Measurements from ENCODE around the gene CYP4V2.
A peak's percentile ranks its signal among the peaks of the same experiment; 100 is the strongest.

CYP4V2 gene

DNA sequence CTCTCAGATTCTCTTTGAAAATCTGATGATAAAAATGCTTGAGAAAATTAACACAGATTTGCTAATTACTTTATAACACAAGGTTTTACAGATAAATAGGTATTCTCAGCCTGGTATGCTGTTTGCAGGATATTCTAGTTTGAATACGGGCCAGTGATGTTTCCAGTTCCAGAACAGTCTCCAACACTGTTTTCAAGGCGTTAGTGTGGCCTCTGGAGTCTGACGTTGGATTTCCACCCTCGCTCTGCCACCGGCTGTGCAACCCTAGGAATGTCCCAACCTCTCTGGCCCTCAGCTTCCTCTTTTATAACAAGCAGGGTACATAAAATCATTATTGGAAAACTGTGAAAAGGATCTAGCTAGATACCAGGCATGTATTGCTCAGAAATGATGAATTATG lies 23.8 kb upstream of the CYP4V2 start:
- no peak overlapping the region for H3K4me3 Mint-ChIP-seq
- H3K36me3 Mint-ChIP-seq (ENCODE audit: low read depth): no peaks in the 10 kb centered on the region
- no peak for DNase-seq (ENCODE audit: low spot score)
- no peaks in the 10 kb centered on the region for H3K27me3 Mint-ChIP-seq (ENCODE audit: low read depth)
- H3K4me1 Mint-ChIP-seq (ENCODE audit: low read depth): peaks cover 7% of the 10 kb centered on the region
- H3K9me3 Mint-ChIP-seq: no peaks in the 10 kb centered on the region
- no peak overlapping the region for H3K27ac Mint-ChIP-seq

DNA sequence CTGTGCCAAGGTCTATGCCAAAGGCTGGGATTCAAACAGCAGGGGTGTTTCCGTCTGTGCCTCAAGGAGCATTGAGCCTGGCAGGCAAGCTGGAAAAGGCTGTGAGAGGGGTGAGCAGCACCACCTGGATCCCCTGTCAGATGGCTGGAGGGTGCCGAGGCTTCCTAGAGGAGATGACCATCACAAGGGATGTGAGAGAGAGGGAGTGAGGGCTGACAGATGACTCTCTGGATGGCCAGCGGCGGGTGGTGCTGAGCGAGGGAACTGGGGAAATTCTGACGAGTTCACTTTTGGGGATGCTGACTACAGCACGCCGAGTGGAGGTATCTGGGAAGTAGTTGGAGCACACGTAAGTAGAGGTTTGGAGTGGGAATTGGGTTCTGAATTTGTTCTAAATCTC lies 22.6 kb upstream of the CYP4V2 start:
- no peaks in the 10 kb centered on the region for H3K27me3 Mint-ChIP-seq (ENCODE audit: low read depth)
- no peaks in the 10 kb centered on the region for H3K36me3 Mint-ChIP-seq (ENCODE audit: low read depth)
- no peak overlapping the region for H3K27ac Mint-ChIP-seq
- peaks cover 7% of the 10 kb centered on the region for H3K4me1 Mint-ChIP-seq (ENCODE audit: low read depth)
- H3K4me3 Mint-ChIP-seq: no peak overlapping the region
- no peaks in the 10 kb centered on the region for H3K9me3 Mint-ChIP-seq
- DNase-seq (ENCODE audit: low spot score): no peak

DNA sequence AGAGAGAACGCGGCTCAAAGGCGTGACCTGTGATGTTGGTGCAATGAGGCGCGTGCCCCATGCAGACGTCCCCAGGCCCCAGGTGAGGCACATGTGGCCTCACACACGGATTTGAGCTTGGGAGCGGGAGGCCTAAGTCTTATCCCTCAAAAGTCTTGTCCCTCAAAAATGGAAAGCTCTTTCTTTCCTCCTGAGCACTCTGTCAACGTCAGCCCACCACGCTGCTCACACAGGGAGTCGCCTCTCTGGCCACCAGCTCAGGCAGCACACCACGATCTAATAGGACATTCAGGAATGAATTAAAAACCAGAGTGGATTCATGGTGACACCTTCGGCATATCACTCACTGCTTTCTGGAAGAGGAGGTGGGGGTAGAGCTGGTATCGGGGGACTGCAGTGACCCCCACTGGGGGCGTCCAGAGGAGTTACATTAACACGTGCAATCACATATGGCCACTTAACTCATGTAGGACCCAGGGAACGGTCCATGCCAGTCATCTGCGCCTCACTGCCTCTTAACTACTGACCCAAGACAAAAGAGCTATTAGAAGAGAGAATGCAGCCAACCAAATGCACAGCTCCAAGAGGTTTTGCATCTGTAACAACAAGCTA lies 21.9 kb upstream of the CYP4V2 start:
- no peaks in the 10 kb centered on the region for H3K9me3 Mint-ChIP-seq
- no peak overlapping the region for H3K27ac Mint-ChIP-seq
- no peak overlapping the region for H3K4me3 Mint-ChIP-seq
- H3K27me3 Mint-ChIP-seq (ENCODE audit: low read depth): peaks cover 2% of the 10 kb centered on the region
- DNase-seq (ENCODE audit: low spot score): no peak
- peaks cover 7% of the 10 kb centered on the region for H3K4me1 Mint-ChIP-seq (ENCODE audit: low read depth)
- H3K36me3 Mint-ChIP-seq (ENCODE audit: low read depth): no peaks in the 10 kb centered on the region

DNA sequence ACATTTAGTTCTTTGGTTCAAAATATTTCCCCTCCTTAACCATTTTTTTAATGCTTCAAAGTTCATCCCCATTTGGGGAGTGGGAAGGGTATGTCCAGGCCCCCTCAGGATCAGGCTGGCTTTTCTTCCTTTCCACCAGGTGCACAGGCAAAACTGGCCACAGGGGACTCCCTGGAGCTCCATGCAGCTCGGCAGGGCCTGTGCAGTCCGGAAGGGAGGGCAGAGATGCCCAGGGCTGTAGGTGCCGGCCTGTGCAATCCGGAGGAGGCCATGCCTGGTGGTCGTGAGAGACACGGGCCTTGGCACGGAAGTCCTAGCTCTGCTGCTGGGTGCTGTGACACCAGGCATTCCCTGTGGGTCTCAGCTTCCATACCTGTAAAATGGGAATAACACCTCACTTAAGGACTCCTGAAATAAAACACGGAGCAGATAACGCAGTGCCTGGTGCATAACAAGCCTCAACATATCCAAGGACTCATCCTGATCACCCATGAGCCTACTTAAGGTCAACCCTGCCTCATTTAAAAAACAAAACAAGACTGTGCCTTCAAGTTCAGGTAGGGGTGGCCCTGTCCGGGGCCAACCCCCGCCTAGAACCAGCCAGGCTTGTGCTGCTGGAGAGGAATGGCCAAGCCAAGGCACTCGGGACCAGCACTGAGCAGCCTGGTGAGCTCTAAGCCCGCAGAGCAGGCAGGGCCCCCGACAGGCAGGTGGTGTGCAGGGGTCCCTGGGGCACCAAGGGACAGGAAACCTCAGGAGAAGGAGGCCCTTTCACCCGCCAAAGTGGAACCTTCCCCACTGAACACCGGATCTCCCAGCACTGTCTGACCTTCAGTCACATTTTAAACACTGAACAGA lies 21.2 kb upstream of the CYP4V2 start:
- Mint-ChIP-seq H3K4me3 (no peak overlapping the region), H3K4me1 (ENCODE audit: low read depth) (peaks cover 7% of the 10 kb centered on the region), H3K27ac (no peak overlapping the region), H3K9me3 (no peaks in the 10 kb centered on the region), H3K27me3 (ENCODE audit: low read depth) (peaks cover 2% of the 10 kb centered on the region), H3K36me3 (ENCODE audit: low read depth) (no peaks in the 10 kb centered on the region)
- no peak for DNase-seq (ENCODE audit: low spot score)

DNA sequence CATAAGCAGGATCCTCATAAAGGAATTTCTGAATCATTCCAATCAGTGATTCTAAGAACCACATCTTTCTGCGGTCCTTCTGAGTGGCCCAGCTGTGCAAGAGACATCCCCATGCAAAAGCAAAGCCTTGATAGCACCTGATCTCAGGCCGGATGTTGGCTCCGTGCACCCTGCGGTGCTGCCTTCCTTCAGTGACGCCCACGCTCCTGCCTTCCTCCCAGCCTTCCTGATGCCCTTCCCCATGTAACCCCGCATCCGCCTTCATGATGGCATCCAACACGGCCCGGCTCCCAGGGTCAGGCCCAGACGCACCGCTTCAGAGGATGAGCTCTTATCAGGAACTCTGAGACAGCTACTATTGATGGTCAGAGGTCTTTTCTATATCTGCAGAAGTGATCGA lies 20.4 kb upstream of the CYP4V2 start:
- Mint-ChIP-seq H3K27ac (no peak overlapping the region), H3K9me3 (no peaks in the 10 kb centered on the region), H3K36me3 (ENCODE audit: low read depth) (no peaks in the 10 kb centered on the region), H3K4me1 (ENCODE audit: low read depth) (peaks cover 7% of the 10 kb centered on the region), H3K4me3 (no peak overlapping the region), H3K27me3 (ENCODE audit: low read depth) (peaks cover 5% of the 10 kb centered on the region)
- DNase-seq (ENCODE audit: low spot score): no peak

DNA sequence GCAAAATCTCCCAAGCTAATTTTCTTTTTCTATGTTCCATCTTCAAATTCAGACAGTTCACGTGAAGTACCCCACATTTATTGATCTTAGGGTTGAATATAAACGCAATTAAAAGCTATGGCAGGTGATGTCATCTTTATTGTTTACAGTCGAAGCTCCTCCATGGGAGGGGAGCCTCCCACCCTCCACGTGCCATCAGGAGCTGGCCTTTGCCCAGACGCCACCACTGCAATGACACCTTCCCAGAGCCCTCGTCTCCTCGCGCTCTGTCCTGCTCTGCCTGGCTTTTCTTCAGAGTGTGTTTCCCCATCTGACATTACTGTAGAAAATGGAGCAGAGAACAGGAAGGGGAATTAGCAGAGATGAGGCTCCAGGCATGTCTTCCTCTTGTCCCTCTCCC lies 18.8 kb upstream of the CYP4V2 start:
- no peaks in the 10 kb centered on the region for H3K36me3 Mint-ChIP-seq (ENCODE audit: low read depth)
- H3K9me3 Mint-ChIP-seq: no peaks in the 10 kb centered on the region
- no peak overlapping the region for H3K27ac Mint-ChIP-seq
- H3K4me1 Mint-ChIP-seq (ENCODE audit: low read depth): no peaks in the 10 kb centered on the region
- DNase-seq (ENCODE audit: low spot score): no peak
- peaks cover 12% of the 10 kb centered on the region for H3K27me3 Mint-ChIP-seq (ENCODE audit: low read depth)
- H3K4me3 Mint-ChIP-seq: no peak overlapping the region

DNA sequence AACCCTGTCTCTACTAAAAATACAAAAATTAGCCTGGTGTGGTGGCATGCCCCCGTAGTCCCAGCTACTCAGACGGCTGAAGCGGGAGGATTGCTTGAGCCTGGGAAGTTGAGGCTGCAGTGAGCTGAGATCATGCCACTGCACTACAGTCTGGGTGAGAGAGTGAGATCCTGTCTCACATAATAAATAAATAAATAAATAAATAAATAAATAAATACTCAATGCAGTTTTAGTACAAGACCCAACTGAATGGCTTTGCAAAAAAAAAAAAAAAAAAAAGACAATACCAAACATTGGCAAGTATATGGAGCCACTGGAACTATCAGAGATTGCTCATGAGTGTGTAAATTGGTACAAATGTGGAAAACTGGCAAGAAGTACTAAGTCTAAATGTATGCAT lies 3.3 kb upstream of the CYP4V2 start:
- H3K4me3 Mint-ChIP-seq: no peak overlapping the region

DNA sequence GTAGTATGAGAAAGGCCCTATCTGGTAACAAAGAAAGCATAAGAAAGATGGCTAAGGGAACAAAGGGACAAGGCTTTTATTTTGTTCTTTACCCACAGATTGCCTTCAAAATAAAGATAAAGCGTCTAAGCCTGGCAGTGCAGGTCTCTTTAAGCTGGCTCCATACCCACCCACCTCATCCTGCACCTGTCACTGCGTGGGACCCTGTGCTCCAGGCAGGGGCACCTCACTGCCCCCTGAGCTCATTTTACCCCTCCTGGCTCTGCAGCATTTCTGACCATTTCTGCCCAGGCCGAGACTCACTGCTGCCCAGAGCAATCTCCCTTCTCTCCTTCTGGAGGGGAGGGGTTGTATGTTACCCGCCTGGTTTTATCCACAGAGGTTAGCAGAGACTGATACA lies 1.7 kb upstream of the CYP4V2 start:
- peak overlapping the region; percentile 86 for H3K4me3 Mint-ChIP-seq
- peaks cover 29% of the 10 kb centered on the region for H3K4me1 Mint-ChIP-seq (ENCODE audit: low read depth)
- DNase-seq (ENCODE audit: low spot score): no peak
- peaks cover 9% of the 10 kb centered on the region for H3K27me3 Mint-ChIP-seq (ENCODE audit: low read depth)
- no peaks in the 10 kb centered on the region for H3K9me3 Mint-ChIP-seq
- H3K27ac Mint-ChIP-seq: peak overlapping the region; percentile 92
- H3K36me3 Mint-ChIP-seq (ENCODE audit: low read depth): no peaks in the 10 kb centered on the region

More for the DNA sequence above, 3.3 kb upstream of the CYP4V2 start:
- no peak overlapping the region for H3K27ac Mint-ChIP-seq
- H3K4me1 Mint-ChIP-seq (ENCODE audit: low read depth): peaks cover 32% of the 10 kb centered on the region
- no peaks in the 10 kb centered on the region for H3K9me3 Mint-ChIP-seq
- no peak for DNase-seq (ENCODE audit: low spot score)
- H3K27me3 Mint-ChIP-seq (ENCODE audit: low read depth): peaks cover 23% of the 10 kb centered on the region
- no peaks in the 10 kb centered on the region for H3K36me3 Mint-ChIP-seq (ENCODE audit: low read depth)

DNA sequence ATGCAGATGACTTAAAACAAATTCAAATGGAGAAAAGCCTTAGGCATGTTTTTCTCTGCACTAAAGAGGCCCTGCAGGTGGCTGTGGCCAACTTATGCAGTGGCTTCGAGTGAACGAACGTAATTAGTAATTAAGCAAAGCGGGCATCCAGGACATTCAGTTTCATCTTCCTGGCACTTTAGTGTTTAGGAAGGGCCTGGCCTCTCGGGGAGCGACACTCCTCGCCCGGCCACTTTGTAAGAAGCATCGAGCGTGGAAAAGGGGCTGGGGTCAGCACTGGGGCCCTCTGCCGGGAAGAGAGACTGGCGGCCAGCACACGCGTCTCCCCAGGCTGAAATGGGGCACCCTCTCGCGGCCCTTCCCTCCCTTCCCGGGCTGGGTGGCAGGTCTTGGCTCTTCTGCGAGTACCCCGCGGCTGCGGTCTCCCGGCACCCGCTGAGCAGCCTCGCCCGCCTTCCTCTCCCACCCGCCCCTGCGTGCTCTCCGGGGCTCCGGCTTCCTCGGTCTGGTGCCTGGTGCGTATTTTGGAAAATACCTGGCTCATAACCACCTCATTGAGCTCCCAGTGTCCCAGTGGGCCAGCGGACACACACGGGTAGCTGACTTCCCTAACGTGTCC lies 677 bp upstream of the CYP4V2 start:
- peak overlapping the region; percentile 86 for H3K4me3 Mint-ChIP-seq
- H3K27ac Mint-ChIP-seq: peak overlapping the region; percentile 92
- peaks cover 29% of the 10 kb centered on the region for H3K4me1 Mint-ChIP-seq (ENCODE audit: low read depth)
- no peaks in the 10 kb centered on the region for H3K9me3 Mint-ChIP-seq
- H3K27me3 Mint-ChIP-seq (ENCODE audit: low read depth): peaks cover 2% of the 10 kb centered on the region
- peak; percentile 48 for DNase-seq (ENCODE audit: low spot score)
- peaks cover 2% of the 10 kb centered on the region for H3K36me3 Mint-ChIP-seq (ENCODE audit: low read depth)

DNA sequence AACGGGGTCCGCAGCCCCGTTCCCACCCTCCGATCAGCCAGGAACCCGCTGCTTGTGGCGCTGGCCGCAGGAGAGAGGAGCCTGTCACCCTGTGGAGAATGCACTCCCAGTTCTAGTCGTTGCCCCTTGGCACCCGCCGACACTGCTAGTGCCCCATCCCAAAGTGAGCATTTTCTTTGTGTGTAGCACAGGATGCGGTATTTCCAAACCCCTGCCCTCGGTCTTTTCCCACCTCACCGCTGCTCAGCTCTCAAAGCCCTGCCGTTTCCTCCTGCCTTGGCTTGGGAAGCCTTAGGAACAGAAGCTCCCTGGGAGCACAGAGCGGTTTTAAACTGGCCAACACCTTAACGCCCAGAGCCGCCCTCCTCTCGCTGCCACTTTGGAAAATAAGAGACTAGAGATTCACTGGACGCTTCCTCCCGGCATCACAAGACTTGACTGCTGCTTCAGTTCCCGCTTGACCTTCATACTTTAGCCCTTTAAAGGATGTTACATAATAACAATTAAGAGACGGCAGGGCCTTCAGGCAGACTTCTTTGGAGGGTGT lies 772 bp downstream of the CYP4V2 start:
- H3K27me3 Mint-ChIP-seq (ENCODE audit: low read depth): no peaks in the 10 kb centered on the region
- H3K4me1 Mint-ChIP-seq (ENCODE audit: low read depth): peaks cover 32% of the 10 kb centered on the region
- peaks cover 12% of the 10 kb centered on the region for H3K36me3 Mint-ChIP-seq (ENCODE audit: low read depth)
- peak; percentile 23 for DNase-seq (ENCODE audit: low spot score)
- H3K27ac Mint-ChIP-seq: peak overlapping the region; percentile 92
- H3K4me3 Mint-ChIP-seq: peak overlapping the region; percentile 97
- H3K9me3 Mint-ChIP-seq: no peaks in the 10 kb centered on the region

DNA sequence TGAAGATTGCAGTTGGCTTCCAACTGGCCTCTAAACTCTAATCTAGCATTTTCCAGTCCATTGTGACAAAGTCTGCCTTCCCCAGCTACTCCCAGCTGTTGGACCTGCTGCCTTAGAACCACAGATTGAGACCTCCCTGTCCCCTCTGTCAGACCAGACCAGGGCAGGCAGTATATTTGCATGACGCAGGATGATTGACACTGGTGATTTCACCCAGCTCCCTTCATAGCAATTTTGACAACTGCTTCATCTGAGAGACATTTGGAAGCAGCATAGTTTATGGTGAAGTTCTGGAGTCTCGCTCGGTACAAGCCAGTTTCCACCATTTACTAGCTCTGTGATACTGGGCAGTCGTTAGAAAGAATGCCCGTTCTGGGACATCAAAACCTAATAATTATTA lies 2.5 kb downstream of the CYP4V2 start:
- Mint-ChIP-seq H3K27ac (no peak overlapping the region), H3K4me3 (no peak overlapping the region), H3K4me1 (ENCODE audit: low read depth) (peaks cover 32% of the 10 kb centered on the region), H3K9me3 (no peaks in the 10 kb centered on the region), H3K27me3 (ENCODE audit: low read depth) (no peaks in the 10 kb centered on the region), H3K36me3 (ENCODE audit: low read depth) (peaks cover 15% of the 10 kb centered on the region)
- no peak for DNase-seq (ENCODE audit: low spot score)

DNA sequence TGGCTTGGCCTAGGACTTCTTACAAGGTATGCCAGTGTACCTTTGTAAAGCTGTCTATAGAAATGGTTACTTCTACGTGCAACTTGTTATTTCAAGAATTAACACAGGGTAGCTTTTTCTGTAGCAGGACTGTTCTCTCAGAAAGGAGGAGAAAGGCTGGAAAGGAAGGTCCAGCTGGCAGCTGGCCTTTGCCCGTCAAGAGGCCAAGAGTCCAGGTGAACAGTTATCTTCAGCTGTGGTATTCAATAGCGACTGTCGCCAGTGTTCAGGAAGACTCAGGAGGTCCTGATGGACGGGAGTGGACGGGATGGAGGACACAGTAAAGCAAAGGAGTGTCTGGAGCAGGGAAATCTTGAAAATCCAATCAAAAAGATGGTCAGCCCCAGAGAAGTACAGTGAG lies 4.7 kb downstream of the CYP4V2 start:
- Mint-ChIP-seq H3K4me1 (ENCODE audit: low read depth) (peaks cover 16% of the 10 kb centered on the region), H3K4me3 (no peak overlapping the region), H3K9me3 (no peaks in the 10 kb centered on the region), H3K36me3 (ENCODE audit: low read depth) (peaks cover 15% of the 10 kb centered on the region), H3K27ac (no peak overlapping the region), H3K27me3 (ENCODE audit: low read depth) (no peaks in the 10 kb centered on the region)
- DNase-seq (ENCODE audit: low spot score): no peak

DNA sequence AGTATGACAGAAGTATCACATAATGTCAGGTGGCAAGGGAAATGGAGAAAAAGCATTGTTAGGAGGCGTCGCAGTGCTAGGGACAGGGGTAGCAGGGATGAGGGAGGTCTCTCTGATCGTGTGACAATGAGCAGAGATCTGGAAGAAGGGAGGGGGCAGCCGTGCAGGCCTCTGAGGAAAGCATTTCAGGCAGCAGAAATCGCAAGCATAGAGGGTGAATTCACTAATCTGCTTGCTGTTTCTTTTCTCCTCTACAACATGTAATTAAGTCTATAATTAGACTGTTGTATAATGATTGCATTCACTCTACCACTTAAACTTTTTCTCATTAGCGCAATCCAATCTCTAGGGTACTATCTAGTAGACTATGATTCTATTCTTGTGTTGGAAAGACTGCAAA lies 9.1 kb downstream of the CYP4V2 start:
- Mint-ChIP-seq H3K27ac (no peak overlapping the region), H3K9me3 (no peaks in the 10 kb centered on the region), H3K4me3 (no peak overlapping the region), H3K27me3 (ENCODE audit: low read depth) (no peaks in the 10 kb centered on the region), H3K36me3 (ENCODE audit: low read depth) (peaks cover 15% of the 10 kb centered on the region), H3K4me1 (ENCODE audit: low read depth) (peaks cover 8% of the 10 kb centered on the region)
- no peak for DNase-seq (ENCODE audit: low spot score)

DNA sequence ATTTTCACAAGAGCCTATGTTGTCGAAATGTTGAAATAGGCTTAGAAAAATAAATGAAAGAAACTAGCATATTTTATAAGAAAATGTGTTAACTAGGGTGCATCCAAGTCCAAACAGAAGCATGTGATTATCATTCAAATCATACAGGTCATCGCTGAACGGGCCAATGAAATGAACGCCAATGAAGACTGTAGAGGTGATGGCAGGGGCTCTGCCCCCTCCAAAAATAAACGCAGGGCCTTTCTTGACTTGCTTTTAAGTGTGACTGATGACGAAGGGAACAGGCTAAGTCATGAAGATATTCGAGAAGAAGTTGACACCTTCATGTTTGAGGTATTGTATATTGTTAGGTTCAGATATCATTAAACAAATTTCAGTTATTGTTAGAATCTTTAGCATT lies 9.6 kb downstream of the CYP4V2 start:
- Mint-ChIP-seq H3K36me3 (ENCODE audit: low read depth) (peaks cover 10% of the 10 kb centered on the region), H3K4me3 (no peak overlapping the region), H3K27me3 (ENCODE audit: low read depth) (no peaks in the 10 kb centered on the region), H3K9me3 (no peaks in the 10 kb centered on the region), H3K27ac (no peak overlapping the region), H3K4me1 (ENCODE audit: low read depth) (peaks cover 8% of the 10 kb centered on the region)
- no peak for DNase-seq (ENCODE audit: low spot score)

Data from T-helper 2 cell treated with Interferon-gamma antibody and Interleukin-4, amounts not matched to agents 5 μg/mL and 100 μg/mL, for 36 hours (primary cell).